H1 (cell line): Measurements from ENCODE around the gene FGF11. TPM values are rescaled to one million over a fixed set of nuclear protein-coding genes. Genes with fewer than 3 reads are reported as not detected.
"Not testable (repeated sequence)": the region's sequence is repeated elsewhere in the genome, so short reads cannot be mapped to it uniquely, and the experiment has no call there.

Source experiments
- CTCF ChIA-PET: fragments of 300-600 bp; sonication (Branson Sonifier 250); formaldehyde crosslinking; loops from one replicate; lab custom pipeline; 2021; ENCODE audit not compliant: partially characterized antibody; lab: Charles Lee
- POLR2A ChIA-PET: fragments of 300-600 bp; sonication (Branson Sonifier 250); formaldehyde crosslinking; loops from one replicate; lab custom pipeline; 2021; ENCODE audit warnings: inconsistent platforms; ENCODE audit not compliant: partially characterized antibody; lab: Charles Lee
- DNase-seq, 2 experiments: peaks; one replicate each; pipeline versions ENCODE4 v3.0.0 to v3.0.0-alpha.2; 2010 to 2022; ENCODE audit warnings: low spot score in 2 of 2, low read depth in 1 of 2, mixed read lengths in 1 of 2
- FAIRE-seq: peaks from 2 replicates; lab custom pipeline; 2011; peaks lifted over from hg19 to GRCh38; lab: Jason Lieb, UNC
- H2AFZ ChIP-seq: 2 replicates; pipeline ENCODE4 v1.8.1; 2012; ENCODE audit warnings: low read length, inconsistent platforms
- H2AK5ac ChIP-seq: 2 replicates; pipeline ENCODE4 v1.6.1; 2013; ENCODE audit warnings: low read depth, low read length
- H2BK120ac ChIP-seq: replicated peaks from 2 replicates; pipeline ENCODE3; 2013; ENCODE audit warnings: low read depth, low read length, inconsistent platforms
- H2BK12ac ChIP-seq: 2 replicates; pipeline ENCODE4 v1.6.1; 2013; ENCODE audit warnings: low read depth, low read length
- H2BK15ac ChIP-seq: 2 replicates; pipeline ENCODE4 v1.6.1; 2013; ENCODE audit warnings: low read length
- H2BK20ac ChIP-seq: 2 replicates; pipeline ENCODE4 v1.6.1; 2013; ENCODE audit warnings: low read length
- H2BK5ac ChIP-seq: 2 replicates; pipeline ENCODE4 v1.6.1; 2013; ENCODE audit warnings: low read depth, low read length
- H3K14ac ChIP-seq: 2 replicates; pipeline ENCODE4 v1.6.1; 2013; ENCODE audit warnings: inconsistent platforms; ENCODE audit not compliant: insufficient read length
- H3K18ac ChIP-seq: 2 replicates; pipeline ENCODE4 v1.6.1; 2013; ENCODE audit warnings: low read length; ENCODE audit errors: extremely low read depth
- H3K23ac ChIP-seq: 2 replicates; pipeline ENCODE4 v1.6.1; 2013; ENCODE audit warnings: inconsistent platforms; ENCODE audit not compliant: insufficient read length
- H3K23me2 ChIP-seq: 2 replicates; pipeline ENCODE4 v1.6.1; 2013; ENCODE audit warnings: low read depth, low read length
- H3K27ac ChIP-seq: 2 replicates; pipeline ENCODE4 v1.6.1; 2011; ENCODE audit warnings: low read depth, low read length, inconsistent platforms
- H3K27me3 ChIP-seq, 4 experiments: replicated peaks in 1 of 4; 1 replicate in 1 of 4; 2 replicates in 3 of 4; pipeline versions ENCODE4 v1.6.1 to v1.8.1; 2011 to 2013; ENCODE audit warnings: low read length in 3 of 4, mild to moderate bottlenecking in 3 of 4, inconsistent platforms in 2 of 4, mixed read lengths in 2 of 4, moderate library complexity in 1 of 4; ENCODE audit not compliant: control insufficient read depth in 3 of 4, insufficient read depth in 3 of 4; ENCODE audit errors: extremely low read depth in 1 of 4
- H3K36me3 ChIP-seq, 4 experiments: 2 replicates each; pipeline versions ENCODE4 v1.6.1 to v1.8.1; 2011 to 2013; ENCODE audit warnings: mild to moderate bottlenecking in 4 of 4, low read length in 3 of 4, moderate library complexity in 2 of 4, control low read depth in 1 of 4, inconsistent platforms in 1 of 4; ENCODE audit not compliant: insufficient read depth in 4 of 4, control insufficient read depth in 2 of 4
- H3K4ac ChIP-seq: replicated peaks from 2 replicates; pipeline ENCODE3; 2013; ENCODE audit warnings: low read length, low read depth, mixed read lengths, inconsistent platforms; ENCODE audit not compliant: insufficient read length
- H3K4me1 ChIP-seq, 4 experiments: replicated peaks in 1 of 4; 1 replicate in 1 of 4; 2 replicates in 3 of 4; pipeline versions ENCODE4 v1.6.1 to v1.8.1; 2011 to 2013; ENCODE audit warnings: low read length in 3 of 4, inconsistent platforms in 2 of 4, mixed read lengths in 1 of 4; ENCODE audit not compliant: insufficient read depth in 4 of 4, control insufficient read depth in 3 of 4
- H3K4me2 ChIP-seq, 2 experiments: 2 replicates each; pipeline versions ENCODE4 v1.6.1 to v1.8.1; 2011 to 2013; ENCODE audit warnings: low read depth in 2 of 2, low read length in 2 of 2, control low read depth in 1 of 2, inconsistent platforms in 1 of 2, mild to moderate bottlenecking in 1 of 2; ENCODE audit not compliant: insufficient read depth in 1 of 2
- H3K4me3 ChIP-seq, 4 experiments: fragments of 200-600, 300-600 bp in 1 of 4; sonication (generic), shearing (Covaris generic), sonication (Bioruptor Twin) in 1 of 4; 2 replicates each; pipeline versions ENCODE4 v1.5.1 to v1.8.1; 2011 to 2016; ENCODE audit warnings: low read length in 4 of 4, low read depth in 3 of 4, control low read depth in 2 of 4, inconsistent platforms in 2 of 4, mild to moderate bottlenecking in 2 of 4, mixed read lengths in 1 of 4, moderate library complexity in 1 of 4; ENCODE audit not compliant: insufficient read depth in 2 of 4; ENCODE audit errors: extremely low read depth in 1 of 4
- H3K56ac ChIP-seq: replicated peaks from 2 replicates; pipeline ENCODE3; 2013; ENCODE audit warnings: low read depth, mild to moderate bottlenecking, mixed read lengths, low read length, inconsistent platforms; ENCODE audit not compliant: insufficient read length
- H3K79me1 ChIP-seq: 2 replicates; pipeline ENCODE4 v1.6.1; 2013; ENCODE audit warnings: low read depth, low read length, control low read depth
- H3K79me2 ChIP-seq, 2 experiments: 2 replicates each; pipeline versions ENCODE4 v1.6.1 to v1.8.1; 2012 to 2013; ENCODE audit warnings: low read length in 2 of 2, mild to moderate bottlenecking in 2 of 2, inconsistent platforms in 1 of 2; ENCODE audit not compliant: insufficient read depth in 2 of 2, control insufficient read depth in 1 of 2
- H3K9ac ChIP-seq, 4 experiments: replicated peaks in 1 of 4; 1 replicate in 1 of 4; 2 replicates in 3 of 4; pipeline versions ENCODE4 v1.6.1 to v1.8.1; 2011 to 2013; ENCODE audit warnings: low read depth in 3 of 4, low read length in 3 of 4, control low read depth in 2 of 4, mild to moderate bottlenecking in 2 of 4, moderate library complexity in 2 of 4, inconsistent platforms in 1 of 4; ENCODE audit errors: extremely low read depth in 1 of 4
- H3K9me3 ChIP-seq, 2 experiments: 2 replicates each; pipeline versions ENCODE4 v1.6.1 to v1.8.1; 2012 to 2013; ENCODE audit warnings: mild to moderate bottlenecking in 2 of 2, moderate library complexity in 2 of 2, control low read depth in 1 of 2, inconsistent platforms in 1 of 2, low read depth in 1 of 2, low read length in 1 of 2, mixed read lengths in 1 of 2; ENCODE audit not compliant: insufficient read depth in 2 of 2
- H4K20me1 ChIP-seq, 2 experiments: replicated peaks in 1 of 2; 2 replicates each; pipeline versions ENCODE3 to v1.8.1; 2011 to 2013; ENCODE audit warnings: inconsistent platforms in 2 of 2, low read length in 2 of 2, mild to moderate bottlenecking in 1 of 2; ENCODE audit not compliant: insufficient read depth in 2 of 2, control insufficient read depth in 1 of 2
- H4K5ac ChIP-seq: 2 replicates; pipeline ENCODE4 v1.6.1; 2013; ENCODE audit warnings: low read length, low read depth, mixed read lengths, inconsistent platforms; ENCODE audit not compliant: insufficient read length
- H4K8ac ChIP-seq: 2 replicates; pipeline ENCODE4 v1.8.0; 2013; ENCODE audit warnings: mild to moderate bottlenecking, moderate library complexity, low read length, inconsistent platforms; ENCODE audit not compliant: insufficient read depth; ENCODE audit errors: extremely low read depth
- H4K91ac ChIP-seq: replicated peaks from 2 replicates; pipeline ENCODE3; 2013; ENCODE audit warnings: low read length, mixed read lengths, inconsistent platforms; ENCODE audit not compliant: insufficient read length
- WGBS, 2 experiments: shearing (Covaris generic) in 1 of 2; methylation state at CpG; one replicate each; pipeline versions ENCODE4 v1.1.6 to v1.1.7; 2013 to 2015; ENCODE audit warnings: low lambda C conversion rate in 2 of 2, mixed read lengths in 2 of 2, inconsistent platforms in 1 of 2, low coverage in 1 of 2, missing lambda C conversion rate in 1 of 2; ENCODE audit not compliant: insufficient replicate concordance in 2 of 2, insufficient coverage in 1 of 2, insufficient read length in 1 of 2; ENCODE audit errors: extremely low coverage in 1 of 2, missing lambda C conversion rate in 1 of 2; 5-methylcytosine and 5-hydroxymethylcytosine counted together
- polyA plus RNA-seq, 7 experiments: library from polyadenylated mRNA; depleted of rRNA in 3 of 7; stranded (reverse) in 5 of 7; unstranded in 2 of 7; fragments of >200 nt in 5 of 7; fragments of 200-250 nt in 2 of 7; gene quantifications; 1 replicate in 5 of 7; 2 replicates in 1 of 7; 4 replicates in 1 of 7; pipeline versions ENCODE4 v1.2.1 to v1.2.3, GENCODE V29; 2011 to 2013; ENCODE audit warnings: missing spikeins in 2 of 7, mixed read lengths in 2 of 7
- total RNA-seq: library from RNA; stranded (reverse); fragmentation: NEBNext Ultra II Directional; extraction: Animal tissue kit (Norgen Biotek cat#: 25700); gene quantifications from 2 replicates; pipeline ENCODE4 v1.2.1, GENCODE V29; 2021

FGF11 gene
- total and polyA plus RNA-seq, 2 of the 8 experiments (the other 6 are each of a cell fraction or from before 2014, with no cell fraction given): 11.8 to 26.1 TPM

- not testable (repeated sequence) for H4K20me1 ChIP-seq, H2BK20ac ChIP-seq
These were observed 30.5 kb downstream of the FGF11 start for GRCh38 chr17:7469843-7470242.

More at GRCh38 chr17:7469843-7470242, 30.5 kb downstream of the FGF11 start:
- not testable (repeated sequence) for H3K56ac ChIP-seq, H2BK15ac ChIP-seq, H2BK5ac ChIP-seq, H3K9me3 ChIP-seq, H3K4me3 ChIP-seq, H2AK5ac ChIP-seq, H3K18ac ChIP-seq, H3K79me1 ChIP-seq, H4K5ac ChIP-seq, H3K4me1 ChIP-seq, H2AFZ ChIP-seq, FAIRE-seq, H3K9ac ChIP-seq, H3K23me2 ChIP-seq, H3K27me3 ChIP-seq, H3K36me3 ChIP-seq, H3K23ac ChIP-seq, H3K27ac ChIP-seq, H2BK120ac ChIP-seq, H3K14ac ChIP-seq, H4K91ac ChIP-seq, H2BK12ac ChIP-seq, H3K79me2 ChIP-seq, H3K4me2 ChIP-seq, H4K8ac ChIP-seq, DNase-seq, H3K4ac ChIP-seq
- CTCF ChIA-PET: interaction anchor here (2.1 kb wide), 1 partner anchor 91 kb away, joined by 6 read pairs; no protein-coding TSS in a partner anchor
- WGBS, 2 experiments: 93% methylated on average over 12 of the region's 12 CpGs; no CpG with 5 or more reads in 1 of the 2 experiments
- POLR2A ChIA-PET: interaction anchor here (1.2 to 13.8 kb wide), 5 partner anchors 9 to 62 kb away, joined by 3 to 200 read pairs (median 6); partner anchors contain the start of genes NLGN2, POLR2A, SLC35G6 and ZBTB4
